Measurements from ENCODE around the gene CFAP65.

Gene CFAP65

GRCh38 chr2:218992196-218992595, 49.1 kb downstream of the CFAP65 start:
- Histone ChIP-seq H3K9ac (no peak overlapping the region), H3K27me3 (ENCODE audit: control insufficient read depth, insufficient read depth, low read length) (peaks cover 3% of the 10 kb centered on the region), H3K4me1 (peaks cover 19% of the 10 kb centered on the region), H3K36me3 (ENCODE audit: control insufficient read depth, insufficient read depth, low read length) (no peaks in the 10 kb centered on the region), H3K79me2 (no peaks in the 10 kb centered on the region), H3K4me2 (ENCODE audit: low read length) (no peak overlapping the region), H3K27ac (no peak overlapping the region), H2AFZ (no peak overlapping the region), H3K9me3 (ENCODE audit: control insufficient read depth, low read length) (no peaks in the 10 kb centered on the region), H3K4me3 (ENCODE audit: low read depth, low read length) (no peak overlapping the region)
- TF ChIP-seq CTCF (IDR thresholded peaks at IDR 0.05), result no peak

- Histone ChIP-seq H3K9me3 (ENCODE audit: control insufficient read depth, low read length) (no peaks in the 10 kb centered on the region), H3K4me2 (ENCODE audit: low read length) (no peak overlapping the region), H3K36me3 (ENCODE audit: control insufficient read depth, insufficient read depth, low read length) (no peaks in the 10 kb centered on the region), H2AFZ (no peak overlapping the region), H3K4me1 (peaks cover 19% of the 10 kb centered on the region), H3K4me3 (ENCODE audit: low read depth, low read length) (no peak overlapping the region), H3K27me3 (ENCODE audit: control insufficient read depth, insufficient read depth, low read length) (peaks cover 3% of the 10 kb centered on the region), H3K79me2 (no peaks in the 10 kb centered on the region), H3K27ac (no peak overlapping the region), H3K9ac (no peak overlapping the region)
- TF ChIP-seq CTCF (IDR thresholded peaks at IDR 0.05), result no peak
Observed at GRCh38 chr2:218991674-218992168, 49.6 kb downstream of the CFAP65 start.

- no peak for TF ChIP-seq CTCF (IDR thresholded peaks at IDR 0.05)
- Histone ChIP-seq H3K4me2 (ENCODE audit: low read length) (no peak overlapping the region), H3K9ac (no peak overlapping the region), H3K79me2 (no peaks in the 10 kb centered on the region), H3K36me3 (ENCODE audit: control insufficient read depth, insufficient read depth, low read length) (no peaks in the 10 kb centered on the region), H3K27ac (no peak overlapping the region), H3K27me3 (ENCODE audit: control insufficient read depth, insufficient read depth, low read length) (peaks cover 3% of the 10 kb centered on the region), H3K9me3 (ENCODE audit: control insufficient read depth, low read length) (no peaks in the 10 kb centered on the region), H3K4me1 (peaks cover 15% of the 10 kb centered on the region), H2AFZ (no peak overlapping the region), H3K4me3 (ENCODE audit: low read depth, low read length) (no peak overlapping the region)
Observed at GRCh38 chr2:218990612-218991011, 50.7 kb downstream of the CFAP65 start.

- no peaks in the 10 kb centered on the region for H3K36me3 ChIP-seq (ENCODE audit: control insufficient read depth, insufficient read depth, low read length)
- no peak overlapping the region for H3K9ac ChIP-seq
- no peaks in the 10 kb centered on the region for H3K9me3 ChIP-seq (ENCODE audit: control insufficient read depth, low read length)
- H2AFZ ChIP-seq, result no peak overlapping the region
- no peak overlapping the region for H3K4me2 ChIP-seq (ENCODE audit: low read length)
- no peak overlapping the region for H3K4me3 ChIP-seq (ENCODE audit: low read depth, low read length)
- H3K79me2 ChIP-seq, result no peaks in the 10 kb centered on the region
- H3K27ac ChIP-seq, result no peak overlapping the region
- H3K27me3 ChIP-seq (ENCODE audit: control insufficient read depth, insufficient read depth, low read length), result peaks cover 3% of the 10 kb centered on the region
- no peak for TF ChIP-seq CTCF (IDR thresholded peaks at IDR 0.05)
- peaks cover 12% of the 10 kb centered on the region for H3K4me1 ChIP-seq
Observed at GRCh38 chr2:218990052-218990451, 51.3 kb downstream of the CFAP65 start.

- Histone ChIP-seq H3K4me2 (ENCODE audit: low read length) (no peak overlapping the region), H3K36me3 (ENCODE audit: control insufficient read depth, insufficient read depth, low read length) (no peaks in the 10 kb centered on the region), H3K27ac (no peak overlapping the region), H3K9me3 (ENCODE audit: control insufficient read depth, low read length) (no peaks in the 10 kb centered on the region), H2AFZ (no peak overlapping the region), H3K27me3 (ENCODE audit: control insufficient read depth, insufficient read depth, low read length) (peaks cover 12% of the 10 kb centered on the region), H3K4me1 (peaks cover 13% of the 10 kb centered on the region), H3K9ac (no peak overlapping the region), H3K4me3 (ENCODE audit: low read depth, low read length) (no peak overlapping the region), H3K79me2 (no peaks in the 10 kb centered on the region)
- TF ChIP-seq CTCF (IDR thresholded peaks at IDR 0.05), result no peak
Observed at GRCh38 chr2:218988650-218989049, 52.7 kb downstream of the CFAP65 start.
